ENCODE results near the gene GNG14.
"Not testable (repeated sequence)": the region's sequence is repeated elsewhere in the genome, so short reads cannot be mapped to it uniquely, and the experiment has no call there.

The GNG14 gene

GRCh38 chr19:12697425-12697824, 9.6 kb downstream of the GNG14 start:
- DNase-seq: not testable (repeated sequence)

- DNase-seq: no peak
Observed at GRCh38 chr19:12698138-12698537, 10.3 kb downstream of the GNG14 start.

GRCh38 chr19:12701596-12702282, 13.9 kb downstream of the GNG14 start:
- no peak for DNase-seq

GRCh38 chr19:12703046-12703445, 15.2 kb downstream of the GNG14 start:
- no peak for DNase-seq

- DNase-seq: no peak
Observed at GRCh38 chr19:12705169-12705568, 17.4 kb downstream of the GNG14 start.

- DNase-seq: no peak
Observed at GRCh38 chr19:12705654-12706331, 18.0 kb downstream of the GNG14 start.

DNA sequence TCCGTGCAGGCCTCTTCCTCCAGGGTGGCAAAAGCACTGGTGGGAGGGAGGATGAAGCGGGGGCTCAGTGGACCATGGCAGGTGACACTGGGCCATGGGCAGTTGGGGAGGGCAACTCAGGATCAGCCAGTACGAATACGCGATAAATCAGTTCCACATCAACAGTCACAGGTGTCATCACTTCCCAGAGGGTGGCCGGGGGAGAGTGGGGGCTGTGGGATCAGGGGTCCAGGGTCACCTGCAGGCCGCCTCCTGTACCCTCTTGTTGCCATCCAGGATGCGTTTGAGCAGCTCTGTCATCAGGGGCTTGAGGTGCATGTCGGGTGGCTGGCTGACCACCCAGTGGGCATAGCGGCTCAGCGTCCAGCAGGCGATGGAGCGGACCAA, 18.5 kb downstream of the GNG14 start:
- no peak for DNase-seq

DNA sequence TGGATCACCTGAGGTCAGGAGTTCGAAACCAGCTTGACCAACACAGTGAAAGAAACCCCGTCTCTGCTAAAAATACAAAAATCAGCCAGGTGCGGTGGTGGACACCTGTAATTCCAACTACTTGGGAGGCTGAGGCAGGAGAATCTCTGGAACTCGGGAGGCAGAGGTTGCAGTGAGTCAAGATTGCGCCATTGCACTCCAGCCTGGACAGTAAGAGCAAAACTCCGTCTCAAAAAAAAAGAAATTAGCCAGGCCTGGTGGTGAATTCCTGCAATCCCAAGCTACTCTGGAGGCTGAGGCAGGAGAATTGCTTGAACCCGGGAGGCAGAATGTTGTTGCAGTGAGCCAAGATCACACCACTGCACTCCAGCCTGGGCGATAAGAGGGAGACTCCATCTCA, 20.8 kb downstream of the GNG14 start:
- DNase-seq: no peak

DNA sequence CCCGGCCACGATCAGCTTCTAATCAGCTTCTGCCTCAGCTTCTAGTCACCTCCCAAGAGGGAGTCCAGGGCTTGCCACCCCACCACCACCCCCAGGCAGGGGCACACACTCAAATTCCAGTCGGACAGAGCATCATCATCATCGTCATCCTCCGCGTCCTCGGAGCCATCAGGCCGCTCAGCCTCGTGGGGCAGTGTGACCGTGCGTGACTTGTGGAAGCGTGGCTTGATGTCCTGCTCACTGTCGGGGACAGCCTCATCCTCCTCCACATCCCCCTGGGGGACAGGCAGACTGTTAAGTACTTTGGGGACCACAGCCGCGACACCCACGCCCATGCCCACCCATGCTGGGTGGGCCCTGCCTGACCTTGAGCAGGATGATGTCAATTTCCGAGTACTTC, 23.4 kb downstream of the GNG14 start:
- DNase-seq: no peak

DNA sequence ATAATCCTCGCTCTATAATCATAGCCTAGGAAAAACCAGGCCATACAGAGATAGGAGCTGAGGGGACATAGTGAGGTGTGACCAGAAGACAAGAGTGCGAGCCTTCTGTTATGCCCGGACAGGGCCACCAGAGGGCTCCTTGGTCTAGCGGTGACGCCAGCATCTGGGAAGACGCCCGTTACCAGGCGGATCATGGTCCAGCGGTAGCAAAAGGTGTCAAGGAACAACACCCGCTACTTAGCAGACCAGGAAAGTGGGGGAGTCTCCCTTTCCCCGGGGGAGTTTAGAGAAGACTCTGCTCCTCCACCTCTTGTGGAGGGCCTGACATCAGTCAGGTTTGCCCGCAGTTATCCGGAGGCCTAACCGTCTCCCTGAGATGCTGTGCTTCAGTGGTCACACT, 24.3 kb downstream of the GNG14 start:
- DNase-seq: not testable (repeated sequence)

- DNase-seq: not testable (repeated sequence)
Observed at GRCh38 chr19:12713304-12713703, 25.5 kb downstream of the GNG14 start.

GRCh38 chr19:12715102-12715501, 27.3 kb downstream of the GNG14 start:
- DNase-seq: no peak

DNA sequence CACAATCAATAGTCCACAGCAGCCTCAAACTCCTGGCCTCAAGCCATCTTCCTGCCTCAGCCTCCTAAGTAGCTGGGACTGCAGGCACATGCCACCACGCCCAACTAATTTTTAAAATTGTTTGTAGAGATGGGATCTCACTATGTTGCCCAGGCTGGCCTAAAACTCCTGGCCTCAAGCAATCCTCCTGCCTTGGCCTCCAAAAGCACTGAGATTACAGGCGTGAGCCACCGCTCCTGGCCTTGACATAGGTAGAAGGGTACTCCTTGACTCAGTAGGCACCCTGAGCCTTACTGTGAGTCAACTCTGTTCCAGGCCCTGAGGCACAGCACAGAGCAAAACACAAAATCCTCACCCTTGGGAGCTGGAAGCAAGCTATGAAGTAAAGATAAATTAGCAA, 28.1 kb downstream of the GNG14 start:
- DNase-seq: no peak

DNA sequence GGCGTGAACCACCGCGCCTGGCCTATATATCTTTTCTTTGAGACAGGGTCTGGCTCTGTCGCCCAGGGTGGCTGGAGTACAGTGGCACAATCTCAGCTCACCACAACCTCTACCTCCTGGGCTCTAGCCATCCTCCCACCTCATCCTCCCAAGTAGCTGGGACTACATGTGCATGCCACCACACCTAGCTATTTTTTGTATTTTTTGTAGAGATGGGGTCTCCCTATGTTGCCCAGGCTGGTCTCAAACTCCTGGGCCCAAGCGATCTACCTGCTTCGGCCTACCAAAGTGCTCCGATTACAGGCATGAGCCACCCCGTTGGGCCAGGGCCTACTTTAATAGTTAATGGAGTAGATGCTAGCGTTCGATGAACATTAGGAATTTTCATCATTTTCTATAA, 32.5 kb downstream of the GNG14 start:
- DNase-seq: no peak

- peak in 1 of 2 experiments; percentile 8 for DNase-seq
Observed at GRCh38 chr19:12720851-12721655, 33.3 kb downstream of the GNG14 start.

DNA sequence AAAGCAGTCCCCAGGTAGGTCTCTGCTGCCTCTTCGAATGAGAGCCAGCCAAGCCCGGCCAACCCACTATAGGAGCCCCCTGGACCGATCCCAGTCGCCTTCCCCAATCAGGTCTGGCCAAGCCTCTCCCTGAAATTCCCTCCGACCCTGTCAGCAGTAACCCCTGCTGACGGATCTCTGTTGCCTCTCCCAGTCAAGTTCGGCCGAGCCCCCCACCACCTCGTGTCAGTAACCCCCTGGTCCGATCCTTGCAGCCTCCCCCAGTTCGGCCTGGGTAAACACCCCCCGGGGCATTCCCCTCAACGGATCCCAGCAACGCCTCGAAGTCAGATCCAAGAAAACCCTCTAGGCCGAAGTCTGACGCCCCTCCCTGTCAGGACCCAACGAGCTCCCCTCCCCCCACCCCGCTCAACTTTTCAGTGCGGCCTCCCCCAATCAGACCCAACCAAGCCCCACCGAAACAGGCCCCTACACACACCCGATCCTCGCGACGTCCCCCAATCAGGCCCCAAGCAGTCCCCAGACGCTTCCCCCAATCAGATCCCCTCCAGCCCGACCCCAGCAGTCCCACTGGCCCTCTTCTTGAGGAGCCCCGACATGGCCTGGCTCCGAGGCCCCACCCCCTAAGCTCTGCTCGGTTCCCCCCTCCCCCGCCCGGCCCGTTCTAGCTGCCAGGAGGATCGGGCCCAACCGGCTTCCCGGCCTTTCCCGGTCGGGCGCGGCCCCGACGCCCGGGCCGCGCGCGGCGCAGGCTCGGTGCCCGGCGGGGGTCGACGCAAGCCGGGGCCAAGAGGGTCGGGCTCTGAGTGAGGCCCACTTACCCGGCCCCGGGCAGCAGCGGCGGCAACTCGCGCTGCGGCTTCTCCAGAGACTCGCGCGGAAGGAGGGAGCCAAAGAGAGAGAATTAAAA, 34.1 kb downstream of the GNG14 start:
- DNase-seq: peak; percentile 36 to 43

GRCh38 chr19:12722566-12723380, 35.0 kb downstream of the GNG14 start:
- peak; percentile 88 to 91 for DNase-seq

GRCh38 chr19:12723381-12723640, 35.5 kb downstream of the GNG14 start:
- DNase-seq: no peak

- peak; percentile 64 to 65 for DNase-seq
Observed at GRCh38 chr19:12723641-12724426, 36.0 kb downstream of the GNG14 start, which contains the start of gene TNPO2. Gene TNPO2 (minus strand): TSS chr19:12723932. CDS start chr19:12720977, 2,955 bp downstream.

GRCh38 chr19:12725612-12726011, 37.8 kb downstream of the GNG14 start:
- DNase-seq: not testable (repeated sequence)

DNA sequence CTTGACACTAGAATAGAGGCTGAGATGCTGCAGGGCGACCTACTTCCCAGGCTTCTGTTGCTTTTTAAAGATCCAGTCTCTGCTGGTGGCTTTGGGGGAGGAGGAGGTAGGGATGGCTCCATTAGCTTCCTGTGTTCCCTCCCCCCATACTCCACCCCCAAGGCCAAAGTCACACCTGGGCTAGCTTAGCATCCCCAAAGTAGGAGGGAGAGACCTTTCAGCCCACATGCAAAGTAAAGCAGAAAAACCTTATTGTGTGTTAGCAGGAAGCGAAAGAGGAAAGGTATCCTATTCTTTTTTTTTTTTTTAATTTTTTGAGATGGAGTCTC, 39.2 kb downstream of the GNG14 start:
- DNase-seq: no peak
